H9 (cell line): Measurements from ENCODE around the gene PRKCB. TPM values are rescaled to one million over a fixed set of nuclear protein-coding genes. Genes with fewer than 3 reads are reported as not detected.

Source experiments
- DNase-seq: peaks from one replicate; pipeline ENCODE4 v3.0.0-alpha.2; 2017
- H2AFZ ChIP-seq: one replicate; pipeline ENCODE4 v1.6.1; 2013; ENCODE audit warnings: mild to moderate bottlenecking, low read length, control low read depth, moderate library complexity
- H2AK5ac ChIP-seq: 2 replicates; pipeline ENCODE4 v1.6.1; 2013; ENCODE audit warnings: low read length, control low read depth, mixed read lengths; ENCODE audit not compliant: insufficient read length
- H2BK120ac ChIP-seq: one replicate; pipeline ENCODE4 v1.6.1; 2013; ENCODE audit warnings: low read depth, mild to moderate bottlenecking, low read length, control low read depth, inconsistent platforms; ENCODE audit not compliant: poor library complexity, severe bottlenecking
- H2BK12ac ChIP-seq: 2 replicates; pipeline ENCODE4 v1.6.1; 2013; ENCODE audit warnings: low read length, control low read depth, mixed read lengths, low read depth; ENCODE audit not compliant: insufficient read length
- H2BK15ac ChIP-seq: 2 replicates; pipeline ENCODE4 v1.6.1; 2013; ENCODE audit warnings: low read depth, low read length, control low read depth
- H2BK20ac ChIP-seq: one replicate; pipeline ENCODE4 v1.6.1; 2013; ENCODE audit warnings: low read depth, mild to moderate bottlenecking, low read length, control low read depth, inconsistent platforms; ENCODE audit not compliant: poor library complexity, severe bottlenecking
- H2BK5ac ChIP-seq: 2 replicates; pipeline ENCODE4 v1.6.1; 2013; ENCODE audit warnings: low read length, control low read depth, mixed read lengths; ENCODE audit not compliant: insufficient read length
- H3K14ac ChIP-seq: 2 replicates; pipeline ENCODE4 v1.6.1; 2013; ENCODE audit warnings: low read length, control low read depth; ENCODE audit not compliant: insufficient read depth
- H3K18ac ChIP-seq: 2 replicates; pipeline ENCODE4 v1.6.1; 2013; ENCODE audit warnings: low read depth, mild to moderate bottlenecking, mixed read lengths, low read length, control low read depth; ENCODE audit not compliant: insufficient read length
- H3K23ac ChIP-seq: 2 replicates; pipeline ENCODE4 v1.6.1; 2013; ENCODE audit warnings: low read length, control low read depth, mixed read lengths, low read depth; ENCODE audit not compliant: insufficient read length
- H3K23me2 ChIP-seq: 2 replicates; pipeline ENCODE4 v1.6.1; 2013; ENCODE audit warnings: low read depth, mild to moderate bottlenecking, mixed read lengths, low read length, control low read depth; ENCODE audit not compliant: insufficient read length, poor library complexity, severe bottlenecking
- H3K27ac ChIP-seq: 2 replicates; pipeline ENCODE4 v1.5.1; 2013; ENCODE audit warnings: low read length, control low read depth, mixed read lengths, low read depth; ENCODE audit not compliant: insufficient read length
- H3K27me3 ChIP-seq: 2 replicates; pipeline ENCODE4 v1.6.1; 2013; ENCODE audit warnings: low read length, control low read depth, inconsistent platforms; ENCODE audit not compliant: insufficient read depth
- H3K4ac ChIP-seq: 2 replicates; pipeline ENCODE4 v1.6.1; 2013; ENCODE audit warnings: low read depth, mild to moderate bottlenecking, control low read depth, inconsistent platforms, low read length, moderate library complexity
- H3K4me1 ChIP-seq: 2 replicates; pipeline ENCODE4 v1.6.1; 2013; ENCODE audit warnings: low read length, control low read depth, inconsistent platforms; ENCODE audit not compliant: insufficient read depth
- H3K4me2 ChIP-seq: 2 replicates; pipeline ENCODE4 v1.6.1; 2013; ENCODE audit warnings: low read length, control low read depth, mixed read lengths; ENCODE audit not compliant: insufficient read length, insufficient read depth
- H3K56ac ChIP-seq: 2 replicates; pipeline ENCODE4 v1.6.1; 2013; ENCODE audit warnings: low read depth, mild to moderate bottlenecking, mixed read lengths, low read length, control low read depth; ENCODE audit not compliant: insufficient read length
- H3K79me1 ChIP-seq: 2 replicates; pipeline ENCODE4 v1.6.1; 2013; ENCODE audit warnings: low read depth, mild to moderate bottlenecking, moderate library complexity, low read length, control low read depth, inconsistent platforms; ENCODE audit not compliant: insufficient read depth, poor library complexity, severe bottlenecking
- H3K79me2 ChIP-seq: 2 replicates; pipeline ENCODE4 v1.6.1; 2013; ENCODE audit warnings: low read length, control low read depth, inconsistent platforms; ENCODE audit not compliant: insufficient read depth
- H3K9ac ChIP-seq: 2 replicates; pipeline ENCODE4 v1.6.1; 2013; ENCODE audit warnings: low read length, control low read depth, mixed read lengths; ENCODE audit not compliant: insufficient read length; ENCODE audit errors: extremely low read depth
- H3K9me3 ChIP-seq: one replicate; pipeline ENCODE4 v1.6.1; 2013; ENCODE audit warnings: low read depth, low read length, inconsistent platforms; ENCODE audit not compliant: control insufficient read depth
- H3T11ph ChIP-seq: one replicate; pipeline ENCODE4 v1.6.1; 2013; ENCODE audit warnings: mild to moderate bottlenecking, low read length, control low read depth, inconsistent platforms
- H4K20me1 ChIP-seq: one replicate; pipeline ENCODE4 v1.6.1; 2013; ENCODE audit not compliant: control insufficient read depth, insufficient read length, insufficient read depth
- H4K5ac ChIP-seq: 2 replicates; pipeline ENCODE4 v1.6.1; 2013; ENCODE audit warnings: low read depth, mild to moderate bottlenecking, mixed read lengths, low read length, control low read depth; ENCODE audit not compliant: insufficient read length
- H4K8ac ChIP-seq: replicated peaks from 2 replicates; pipeline ENCODE4 v1.6.1; 2013; ENCODE audit warnings: low read length, control low read depth, mixed read lengths, low read depth; ENCODE audit not compliant: insufficient read length
- H4K91ac ChIP-seq: 2 replicates; pipeline ENCODE4 v1.6.1; 2013; ENCODE audit warnings: low read depth, mild to moderate bottlenecking, moderate library complexity, mixed read lengths, low read length, control low read depth; ENCODE audit not compliant: insufficient read length
- H3K27ac Mint-ChIP-seq, 3 experiments: 2 replicates in 2 of 3; 3 replicates in 1 of 3; pipeline ENCODE4 v1.8.0; 2020 to 2021; ENCODE audit warnings: mixed read lengths in 3 of 3, mild to moderate bottlenecking in 1 of 3, moderate library complexity in 1 of 3
- H3K27me3 Mint-ChIP-seq: 2 replicates; pipeline ENCODE4 v1.8.0; 2021; ENCODE audit warnings: low read depth, mild to moderate bottlenecking, moderate library complexity, mixed read lengths
- H3K36me3 Mint-ChIP-seq, 3 experiments: 2 replicates in 2 of 3; 3 replicates in 1 of 3; pipeline ENCODE4 v1.8.0; 2020 to 2021; ENCODE audit warnings: low read depth in 3 of 3, mixed read lengths in 3 of 3; ENCODE audit not compliant: insufficient read depth in 1 of 3
- H3K4me1 Mint-ChIP-seq, 2 experiments: 2 replicates each; pipeline ENCODE4 v1.8.0; 2020; ENCODE audit warnings: mixed read lengths in 2 of 2
- H3K4me3 Mint-ChIP-seq, 2 experiments: 2 replicates in 1 of 2; 3 replicates in 1 of 2; pipeline ENCODE4 v1.8.0; 2020 to 2021; ENCODE audit warnings: mild to moderate bottlenecking in 2 of 2, mixed read lengths in 2 of 2, moderate library complexity in 1 of 2
- H3K9me3 Mint-ChIP-seq, 2 experiments: 2 replicates in 1 of 2; 3 replicates in 1 of 2; pipeline ENCODE4 v1.8.0; 2020; ENCODE audit warnings: mild to moderate bottlenecking in 2 of 2, mixed read lengths in 2 of 2, moderate library complexity in 1 of 2
- CTCF ChIP-seq: fragments of 200-600 bp; sonication (generic); conservative IDR thresholded peaks from 3 replicates; pipeline ENCODE4 v1.8.0; 2021; ENCODE audit warnings: antibody characterized with exemption, mild to moderate bottlenecking
- WGBS: extraction: QIAGEN DNeasy Blood & Tissue Kit; methylation state at CpG from one replicate; pipeline ENCODE4 v1.1.7; 2013; ENCODE audit warnings: missing lambda C conversion rate, low lambda C conversion rate, mixed read lengths; ENCODE audit not compliant: insufficient read length; ENCODE audit errors: extremely low coverage; 5-methylcytosine and 5-hydroxymethylcytosine counted together
- total RNA-seq: library from RNA; stranded (reverse); gene quantifications from 2 replicates; pipeline ENCODE4 v1.2.1, GENCODE V29; 2021

PRKCB gene
- total RNA-seq, 1 experiment from 2014 or later: 7.0 TPM

GRCh38 chr16:23830276-23830675 is 5.5 kb upstream of the PRKCB start:
- H3K27ac Mint-ChIP-seq: no peak overlapping the region
- no peak overlapping the region for H2BK15ac ChIP-seq
- H2BK5ac ChIP-seq: no peak overlapping the region
- DNase-seq: no peak
- H3K14ac ChIP-seq: no peak overlapping the region
- H3K18ac ChIP-seq: no peak overlapping the region
- no peak for TF ChIP-seq CTCF
- no peak overlapping the region for H3K56ac ChIP-seq
- H3K9me3 ChIP-seq: no peaks in the 10 kb centered on the region
- no peaks in the 10 kb centered on the region for H4K20me1 ChIP-seq
- peaks cover 59% of the 10 kb centered on the region for H3K27me3 Mint-ChIP-seq
- no peak overlapping the region for H3K4me3 Mint-ChIP-seq
- H2BK12ac ChIP-seq: no peak overlapping the region
- peaks cover 15 to 16% of the 10 kb centered on the region in 2 experiments; a peak in 4 of 5 replicates for H3K9me3 Mint-ChIP-seq
- H3K79me2 ChIP-seq: no peaks in the 10 kb centered on the region
- no peaks in the 10 kb centered on the region for H3K23me2 ChIP-seq
- no peak overlapping the region for H3K4me2 ChIP-seq
- no peak overlapping the region for H2AFZ ChIP-seq
- no peaks in the 10 kb centered on the region for H3K4me1 ChIP-seq
- no peak overlapping the region for H2AK5ac ChIP-seq
- no CpG with 5 or more reads among the region's 1 CpG for WGBS
- H3K79me1 ChIP-seq: no peaks in the 10 kb centered on the region
- H4K91ac ChIP-seq: no peak overlapping the region
- H2BK20ac ChIP-seq: no peak overlapping the region
- H3K36me3 Mint-ChIP-seq: no peaks in the 10 kb centered on the region; a peak in 2 of 7 replicates
- H3K4ac ChIP-seq: no peak overlapping the region
- H3T11ph ChIP-seq: no peak overlapping the region
- H3K27me3 ChIP-seq: peaks cover 6% of the 10 kb centered on the region; the same call in 1 of the 2 replicates
- H3K23ac ChIP-seq: no peak overlapping the region
- no peak overlapping the region for H2BK120ac ChIP-seq
- no peak overlapping the region for H4K5ac ChIP-seq
- H3K27ac ChIP-seq: no peak overlapping the region
- no peak overlapping the region for H3K9ac ChIP-seq
- no peak overlapping the region for H4K8ac ChIP-seq
- H3K4me1 Mint-ChIP-seq: peaks cover 8 to 9% of the 10 kb centered on the region in 2 experiments
